ENCODE data around the gene PMFBP1. TPM values are rescaled to one million over a fixed set of nuclear protein-coding genes. Genes with fewer than 3 reads are reported as not detected.

The PMFBP1 gene
- total RNA-seq, 1 experiment from 2014 or later = 2.7 TPM

GRCh38 chr16:72137380-72138063 is 34.4 kb downstream of the PMFBP1 start:
- H3K14ac ChIP-seq (ENCODE audit: insufficient read depth, low read length) = peak overlapping the region; percentile 12; the same call in 1 of the 2 replicates
- H3T11ph ChIP-seq (ENCODE audit: low read length) = no peak overlapping the region
- H3K4me1 ChIP-seq (ENCODE audit: insufficient read depth, low read length) = no peaks in the 10 kb centered on the region
- no peak overlapping the region for H2BK20ac ChIP-seq (ENCODE audit: low read depth, low read length, poor library complexity, severe bottlenecking)
- H3K27ac ChIP-seq (ENCODE audit: insufficient read length, low read depth, low read length) = no peak overlapping the region
- no peaks in the 10 kb centered on the region for H3K79me2 ChIP-seq (ENCODE audit: insufficient read depth, low read length)
- no peak overlapping the region for H3K9ac ChIP-seq (ENCODE audit: extremely low read depth, insufficient read length, low read length)
- H2BK15ac ChIP-seq (ENCODE audit: low read depth, low read length) = no peak overlapping the region
- no peak overlapping the region for H4K91ac ChIP-seq (ENCODE audit: insufficient read length, low read depth, low read length)
- H2AK5ac ChIP-seq (ENCODE audit: insufficient read length, low read length) = no peak overlapping the region
- no peak overlapping the region for H2BK120ac ChIP-seq (ENCODE audit: low read depth, low read length, poor library complexity, severe bottlenecking)
- H3K4ac ChIP-seq (ENCODE audit: low read depth, low read length) = no peak overlapping the region
- TF ChIP-seq CTCF (conservative IDR thresholded peaks at IDR 0.05) = no peak
- peaks cover 3 to 6% of the 10 kb centered on the region in 2 experiments; a peak in 1 of 4 replicates for H3K4me1 Mint-ChIP-seq
- H3K9me3 ChIP-seq (ENCODE audit: control insufficient read depth, low read depth, low read length) = no peaks in the 10 kb centered on the region
- no peaks in the 10 kb centered on the region for H3K79me1 ChIP-seq (ENCODE audit: insufficient read depth, low read depth, low read length, poor library complexity, severe bottlenecking)
- no peaks in the 10 kb centered on the region for H3K9me3 Mint-ChIP-seq
- no peak for DNase-seq
- WGBS (ENCODE audit: extremely low coverage, insufficient read length, low lambda C conversion rate) = no CpG with 5 or more reads among the region's 15 CpGs
- no peak overlapping the region for H2AFZ ChIP-seq (ENCODE audit: low read length)
- no peak overlapping the region; a peak in 1 of 7 replicates for H3K27ac Mint-ChIP-seq
- no peaks in the 10 kb centered on the region for H3K27me3 ChIP-seq (ENCODE audit: insufficient read depth, low read length)
- H4K8ac ChIP-seq (replicated peaks; ENCODE audit: insufficient read length, low read depth, low read length) = no peak overlapping the region
- H2BK5ac ChIP-seq (ENCODE audit: insufficient read length, low read length) = no peak overlapping the region
- peak overlapping the region; percentile 70 for H3K18ac ChIP-seq (ENCODE audit: insufficient read length, low read depth, low read length)
- H3K23me2 ChIP-seq (ENCODE audit: insufficient read length, low read depth, low read length, poor library complexity, severe bottlenecking) = no peaks in the 10 kb centered on the region
- no peaks in the 10 kb centered on the region for H3K27me3 Mint-ChIP-seq (ENCODE audit: low read depth)
- no peak overlapping the region for H3K23ac ChIP-seq (ENCODE audit: insufficient read length, low read depth, low read length)
- no peak overlapping the region for H2BK12ac ChIP-seq (ENCODE audit: insufficient read length, low read depth, low read length)
- no peak overlapping the region for H3K4me2 ChIP-seq (ENCODE audit: insufficient read depth, insufficient read length, low read length)
- no peaks in the 10 kb centered on the region for H4K20me1 ChIP-seq (ENCODE audit: control insufficient read depth, insufficient read depth, insufficient read length)
- H4K5ac ChIP-seq (ENCODE audit: insufficient read length, low read depth, low read length) = no peak overlapping the region
- H3K56ac ChIP-seq (ENCODE audit: insufficient read length, low read depth, low read length) = no peak overlapping the region
- H3K4me3 Mint-ChIP-seq = no peak overlapping the region
- no peaks in the 10 kb centered on the region for H3K36me3 Mint-ChIP-seq (ENCODE audit: insufficient read depth in 1 of 3, low read depth in 3 of 3)
